Neural cell (in vitro differentiated cells): Measurements from ENCODE around the gene ZDHHC1. TPM values are rescaled to one million over a fixed set of nuclear protein-coding genes. Genes with fewer than 3 reads are reported as not detected.

Source experiments
- H2AFZ ChIP-seq: fragments of 200-600, 300-800 bp; sonication (generic), shearing (Covaris generic); 2 replicates; pipeline ENCODE4 v1.6.0; 2014; ENCODE audit warnings: low read depth, mild to moderate bottlenecking, antibody characterized with exemption, low read length, moderate library complexity
- H3F3A ChIP-seq: fragments of 200-600 bp; shearing (Covaris generic); 2 replicates; pipeline ENCODE4 v1.6.1; 2016; ENCODE audit warnings: mild to moderate bottlenecking, moderate library complexity, mixed read lengths, antibody characterized with exemption, low read length; ENCODE audit not compliant: insufficient read depth, poor library complexity, severe bottlenecking
- H3K27ac ChIP-seq: fragments of 200-600, 300-800 bp; sonication (generic), shearing (Covaris generic); 2 replicates; pipeline ENCODE4 v1.5.1; 2014; ENCODE audit warnings: mild to moderate bottlenecking, low read length, moderate library complexity
- H3K27me3 ChIP-seq: fragments of 300-800, 200-600 bp; sonication (generic), shearing (Covaris generic); 2 replicates; pipeline ENCODE4 v1.6.0; 2014; ENCODE audit warnings: mild to moderate bottlenecking, low read depth, low read length, moderate library complexity; ENCODE audit not compliant: insufficient read depth
- H3K36me3 ChIP-seq: fragments of 300-800, 200-600 bp; sonication (generic), shearing (Covaris generic); 2 replicates; pipeline ENCODE4 v1.5.1; 2014; ENCODE audit warnings: mild to moderate bottlenecking, antibody characterized with exemption, low read length, moderate library complexity; ENCODE audit not compliant: insufficient read depth
- H3K4me2 ChIP-seq: fragments of 300-800, 200-600 bp; sonication (generic), shearing (Covaris generic); 2 replicates; pipeline ENCODE4 v1.6.0; 2014; ENCODE audit warnings: mild to moderate bottlenecking, low read length
- H3K4me3 ChIP-seq: fragments of 300-800, 200-600 bp; sonication (generic), shearing (Covaris generic); 2 replicates; pipeline ENCODE4 v1.5.1; 2014; ENCODE audit warnings: mild to moderate bottlenecking, low read length, moderate library complexity
- H3K79me2 ChIP-seq: fragments of 200-600 bp; shearing (Covaris generic); replicated peaks from 2 replicates; pipeline ENCODE4 v1.6.0; 2014; ENCODE audit warnings: mild to moderate bottlenecking, low read length, moderate library complexity; ENCODE audit not compliant: insufficient read depth
- H3K9ac ChIP-seq: fragments of 300-800, 200-600 bp; sonication (generic), shearing (Covaris generic); 2 replicates; pipeline ENCODE4 v1.6.1; 2016; ENCODE audit warnings: mild to moderate bottlenecking, low read length, mixed read lengths
- H3K9me2 ChIP-seq: fragments of 200-600 bp; shearing (Covaris generic); 2 replicates; pipeline ENCODE4 v1.6.1; 2016; ENCODE audit warnings: mild to moderate bottlenecking, low read length, mixed read lengths; ENCODE audit not compliant: insufficient read depth
- H3K9me3 ChIP-seq: fragments of 200-600, 300-800 bp; sonication (generic), shearing (Covaris generic); 2 replicates; pipeline ENCODE4 v1.6.1; 2016; ENCODE audit warnings: mild to moderate bottlenecking, mixed run types, low read length, moderate library complexity, mixed read lengths
- H4K20me1 ChIP-seq: fragments of 200-600 bp; shearing (Covaris generic); 2 replicates; pipeline ENCODE4 v1.6.1; 2016; ENCODE audit warnings: mild to moderate bottlenecking, mixed run types; ENCODE audit not compliant: insufficient read depth
- EP300 ChIP-seq: fragments of 450-650 bp; conservative IDR thresholded peaks from 2 replicates; pipeline ENCODE4 v1.6.1; 2014; ENCODE audit warnings: antibody characterized with exemption, mild to moderate bottlenecking, moderate library complexity; ENCODE audit not compliant: poor library complexity, severe bottlenecking
- EZH2 ChIP-seq: fragments of 200-600, 300-800 bp; shearing (Covaris generic), sonication (generic); IDR thresholded peaks from 2 replicates; pipeline ENCODE4 v1.6.1; 2014; ENCODE audit warnings: antibody characterized with exemption, low read length, borderline replicate concordance, mild to moderate bottlenecking; ENCODE audit not compliant: insufficient read depth, poor library complexity, severe bottlenecking
- MXI1 ChIP-seq: fragments of 450-650 bp; conservative IDR thresholded peaks from 2 replicates; pipeline ENCODE4 v1.6.1; 2014; ENCODE audit warnings: antibody characterized with exemption, mild to moderate bottlenecking; ENCODE audit not compliant: poor library complexity, severe bottlenecking
- POLR2AphosphoS5 ChIP-seq: IDR thresholded peaks from 2 replicates; pipeline ENCODE4 v1.6.1; 2012
- RAD21 ChIP-seq: fragments of 450-650 bp; conservative IDR thresholded peaks from 2 replicates; pipeline ENCODE4 v1.6.1; 2014; ENCODE audit warnings: antibody characterized with exemption, mild to moderate bottlenecking, moderate library complexity
- SMC3 ChIP-seq: fragments of 450-650 bp; conservative IDR thresholded peaks from 2 replicates; pipeline ENCODE4 v1.6.1; 2014; ENCODE audit warnings: antibody characterized with exemption, mild to moderate bottlenecking, moderate library complexity; ENCODE audit not compliant: poor library complexity
- TAF1 ChIP-seq: IDR thresholded peaks from 2 replicates; pipeline ENCODE4 v1.6.1; 2012; ENCODE audit warnings: low read depth
- polyA plus RNA-seq: library from polyadenylated mRNA; depleted of rRNA; stranded (reverse); fragments of >200 nt; gene quantifications from 2 replicates; pipeline ENCODE4 v1.2.3, GENCODE V29; 2014
- TF ChIP-seq, protein P1 (sequence below): fragments of 450-650 bp; IDR thresholded peaks from 2 replicates; pipeline ENCODE4 v1.5.1; 2014; ENCODE audit warnings: antibody characterized with exemption, mild to moderate bottlenecking, moderate library complexity; ENCODE audit not compliant: poor library complexity, severe bottlenecking
- TF ChIP-seq, protein P2 (sequence below): IDR thresholded peaks from 2 replicates; pipeline ENCODE4 v1.6.1; 2012; ENCODE audit warnings: borderline replicate concordance

ZDHHC1 gene
- polyA plus RNA-seq, 1 donor from 2014 or later, result 1.7 TPM

DNA sequence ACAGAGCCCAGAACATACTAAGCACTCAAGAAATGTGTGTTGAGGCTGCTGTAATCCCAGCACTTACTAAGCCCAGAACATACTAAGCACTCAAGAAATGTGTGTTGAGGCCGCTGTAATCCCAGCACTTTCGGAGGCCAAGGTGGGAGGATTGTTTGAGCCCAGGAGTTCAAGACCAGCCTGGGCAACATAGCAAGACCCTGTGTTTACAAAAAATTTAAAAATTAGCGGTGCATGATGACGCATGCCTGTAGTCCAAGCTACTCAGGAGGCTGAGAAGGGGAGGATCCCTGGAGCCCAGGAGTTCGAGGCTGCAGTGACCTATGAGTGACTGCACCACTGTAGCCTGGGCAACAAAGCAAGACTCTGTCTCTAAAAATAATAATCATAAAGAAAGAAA is 6.7 kb upstream of the ZDHHC1 start:
- H3K4me2 ChIP-seq, result no peak overlapping the region
- no peak overlapping the region for H2AFZ ChIP-seq
- H3K4me3 ChIP-seq, result no peak overlapping the region
- H3K27ac ChIP-seq, result no peak overlapping the region
- H3K9me2 ChIP-seq, result no peaks in the 10 kb centered on the region
- no peaks in the 10 kb centered on the region for H3F3A ChIP-seq
- H3K9me3 ChIP-seq, result no peaks in the 10 kb centered on the region
- H4K20me1 ChIP-seq, result no peaks in the 10 kb centered on the region
- H3K36me3 ChIP-seq, result no peaks in the 10 kb centered on the region
- H3K27me3 ChIP-seq, result peaks cover 1% of the 10 kb centered on the region
- TF ChIP-seq RAD21, result no peak
- no peak for TF ChIP-seq EZH2
- no peak for TF ChIP-seq SMC3
- no peak for TF ChIP-seq TAF1
- TF ChIP-seq MXI1, result no peak
- TF ChIP-seq, protein P1, sequence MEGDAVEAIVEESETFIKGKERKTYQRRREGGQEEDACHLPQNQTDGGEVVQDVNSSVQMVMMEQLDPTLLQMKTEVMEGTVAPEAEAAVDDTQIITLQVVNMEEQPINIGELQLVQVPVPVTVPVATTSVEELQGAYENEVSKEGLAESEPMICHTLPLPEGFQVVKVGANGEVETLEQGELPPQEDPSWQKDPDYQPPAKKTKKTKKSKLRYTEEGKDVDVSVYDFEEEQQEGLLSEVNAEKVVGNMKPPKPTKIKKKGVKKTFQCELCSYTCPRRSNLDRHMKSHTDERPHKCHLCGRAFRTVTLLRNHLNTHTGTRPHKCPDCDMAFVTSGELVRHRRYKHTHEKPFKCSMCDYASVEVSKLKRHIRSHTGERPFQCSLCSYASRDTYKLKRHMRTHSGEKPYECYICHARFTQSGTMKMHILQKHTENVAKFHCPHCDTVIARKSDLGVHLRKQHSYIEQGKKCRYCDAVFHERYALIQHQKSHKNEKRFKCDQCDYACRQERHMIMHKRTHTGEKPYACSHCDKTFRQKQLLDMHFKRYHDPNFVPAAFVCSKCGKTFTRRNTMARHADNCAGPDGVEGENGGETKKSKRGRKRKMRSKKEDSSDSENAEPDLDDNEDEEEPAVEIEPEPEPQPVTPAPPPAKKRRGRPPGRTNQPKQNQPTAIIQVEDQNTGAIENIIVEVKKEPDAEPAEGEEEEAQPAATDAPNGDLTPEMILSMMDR, result no peak
- no peak for TF ChIP-seq EP300
- TF ChIP-seq, protein P2, sequence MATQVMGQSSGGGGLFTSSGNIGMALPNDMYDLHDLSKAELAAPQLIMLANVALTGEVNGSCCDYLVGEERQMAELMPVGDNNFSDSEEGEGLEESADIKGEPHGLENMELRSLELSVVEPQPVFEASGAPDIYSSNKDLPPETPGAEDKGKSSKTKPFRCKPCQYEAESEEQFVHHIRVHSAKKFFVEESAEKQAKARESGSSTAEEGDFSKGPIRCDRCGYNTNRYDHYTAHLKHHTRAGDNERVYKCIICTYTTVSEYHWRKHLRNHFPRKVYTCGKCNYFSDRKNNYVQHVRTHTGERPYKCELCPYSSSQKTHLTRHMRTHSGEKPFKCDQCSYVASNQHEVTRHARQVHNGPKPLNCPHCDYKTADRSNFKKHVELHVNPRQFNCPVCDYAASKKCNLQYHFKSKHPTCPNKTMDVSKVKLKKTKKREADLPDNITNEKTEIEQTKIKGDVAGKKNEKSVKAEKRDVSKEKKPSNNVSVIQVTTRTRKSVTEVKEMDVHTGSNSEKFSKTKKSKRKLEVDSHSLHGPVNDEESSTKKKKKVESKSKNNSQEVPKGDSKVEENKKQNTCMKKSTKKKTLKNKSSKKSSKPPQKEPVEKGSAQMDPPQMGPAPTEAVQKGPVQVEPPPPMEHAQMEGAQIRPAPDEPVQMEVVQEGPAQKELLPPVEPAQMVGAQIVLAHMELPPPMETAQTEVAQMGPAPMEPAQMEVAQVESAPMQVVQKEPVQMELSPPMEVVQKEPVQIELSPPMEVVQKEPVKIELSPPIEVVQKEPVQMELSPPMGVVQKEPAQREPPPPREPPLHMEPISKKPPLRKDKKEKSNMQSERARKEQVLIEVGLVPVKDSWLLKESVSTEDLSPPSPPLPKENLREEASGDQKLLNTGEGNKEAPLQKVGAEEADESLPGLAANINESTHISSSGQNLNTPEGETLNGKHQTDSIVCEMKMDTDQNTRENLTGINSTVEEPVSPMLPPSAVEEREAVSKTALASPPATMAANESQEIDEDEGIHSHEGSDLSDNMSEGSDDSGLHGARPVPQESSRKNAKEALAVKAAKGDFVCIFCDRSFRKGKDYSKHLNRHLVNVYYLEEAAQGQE, result no peak
- no peak overlapping the region for H3K9ac ChIP-seq
- H3K79me2 ChIP-seq, result no peaks in the 10 kb centered on the region

DNA sequence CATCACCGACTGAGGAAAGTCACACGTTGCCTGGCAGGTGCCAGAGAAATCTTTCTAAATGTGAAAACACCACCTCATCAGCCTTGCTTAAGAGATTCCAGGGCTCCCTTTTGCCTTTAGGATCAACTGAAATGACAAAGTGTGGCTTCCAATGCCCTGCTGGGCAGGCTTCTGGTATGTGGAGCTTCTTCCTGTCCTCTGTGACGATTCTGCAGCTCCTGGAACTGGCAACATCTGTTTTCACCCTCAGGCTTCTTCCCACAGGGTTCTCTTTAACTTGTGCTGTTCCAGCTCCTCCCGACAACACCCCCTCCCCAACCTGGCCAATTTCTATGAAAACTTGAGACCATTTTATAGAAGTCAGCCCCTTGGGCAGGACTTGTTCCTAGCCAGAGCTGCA is 4.8 kb upstream of the ZDHHC1 start:
- Histone ChIP-seq H3K79me2 (no peaks in the 10 kb centered on the region), H3K27me3 (no peaks in the 10 kb centered on the region), H3K4me3 (no peak overlapping the region), H3K36me3 (no peaks in the 10 kb centered on the region), H3K4me2 (no peak overlapping the region), H3F3A (no peaks in the 10 kb centered on the region), H3K9me3 (no peaks in the 10 kb centered on the region), H4K20me1 (no peaks in the 10 kb centered on the region), H3K9ac (no peak overlapping the region), H3K27ac (no peak overlapping the region), H3K9me2 (no peaks in the 10 kb centered on the region), H2AFZ (no peak overlapping the region)
- TF ChIP-seq POLR2AphosphoS5, result no peak
- no peak for TF ChIP-seq MXI1
- TF ChIP-seq SMC3, result no peak
- TF ChIP-seq RAD21, result no peak

DNA sequence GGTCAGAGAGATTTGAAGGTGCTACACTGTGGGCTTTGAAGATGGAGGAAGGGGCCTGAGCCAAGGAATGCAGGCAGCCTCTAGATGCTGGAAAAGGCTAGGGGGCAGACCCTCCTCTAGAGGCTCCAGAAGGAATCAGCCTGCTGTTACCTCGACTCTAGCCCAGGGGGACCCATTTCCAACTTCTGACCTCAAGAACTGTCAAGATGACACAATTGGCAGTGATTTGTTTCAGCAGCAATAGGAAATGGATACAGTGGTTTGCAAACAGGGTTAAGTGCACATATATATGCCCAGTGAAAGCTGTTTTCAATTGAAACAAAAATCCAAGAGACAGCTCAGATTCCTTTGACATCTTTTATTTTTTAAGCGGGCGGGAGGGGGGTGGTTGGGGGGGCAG is 3.7 kb upstream of the ZDHHC1 start:
- no peak overlapping the region for H3K4me3 ChIP-seq
- H3K27me3 ChIP-seq, result no peaks in the 10 kb centered on the region
- TF ChIP-seq TAF1 (no peak), MXI1 (no peak), POLR2AphosphoS5 (no peak), EP300 (no peak), EZH2 (no peak), SMC3 (no peak), RAD21 (no peak)
- TF ChIP-seq, protein P2, result no peak
- TF ChIP-seq, protein P1, result no peak
- no peak overlapping the region for H3K27ac ChIP-seq
- H3K9me2 ChIP-seq, result no peaks in the 10 kb centered on the region
- no peaks in the 10 kb centered on the region for H3K79me2 ChIP-seq
- H3K9me3 ChIP-seq, result no peaks in the 10 kb centered on the region
- H3K9ac ChIP-seq, result no peak overlapping the region
- no peaks in the 10 kb centered on the region for H3F3A ChIP-seq
- H2AFZ ChIP-seq, result no peak overlapping the region
- H3K36me3 ChIP-seq, result no peaks in the 10 kb centered on the region
- no peaks in the 10 kb centered on the region for H4K20me1 ChIP-seq
- no peak overlapping the region for H3K4me2 ChIP-seq
